ENCODE measurements around the gene TACR1. TPM values are rescaled to one million over a fixed set of nuclear protein-coding genes. Genes with fewer than 3 reads are reported as not detected.
A peak's percentile ranks its signal among the peaks of the same experiment; 100 is the strongest.

Gene TACR1
- total and polyA plus RNA-seq, 2 of the 13 experiments (the other 11 are each of a cell fraction or from before 2014, with no cell fraction given): not detected

GRCh38 chr2:75199428-75200011 lies at the start of gene TACR1 (continued):
- TF ChIP-seq, protein P1, sequence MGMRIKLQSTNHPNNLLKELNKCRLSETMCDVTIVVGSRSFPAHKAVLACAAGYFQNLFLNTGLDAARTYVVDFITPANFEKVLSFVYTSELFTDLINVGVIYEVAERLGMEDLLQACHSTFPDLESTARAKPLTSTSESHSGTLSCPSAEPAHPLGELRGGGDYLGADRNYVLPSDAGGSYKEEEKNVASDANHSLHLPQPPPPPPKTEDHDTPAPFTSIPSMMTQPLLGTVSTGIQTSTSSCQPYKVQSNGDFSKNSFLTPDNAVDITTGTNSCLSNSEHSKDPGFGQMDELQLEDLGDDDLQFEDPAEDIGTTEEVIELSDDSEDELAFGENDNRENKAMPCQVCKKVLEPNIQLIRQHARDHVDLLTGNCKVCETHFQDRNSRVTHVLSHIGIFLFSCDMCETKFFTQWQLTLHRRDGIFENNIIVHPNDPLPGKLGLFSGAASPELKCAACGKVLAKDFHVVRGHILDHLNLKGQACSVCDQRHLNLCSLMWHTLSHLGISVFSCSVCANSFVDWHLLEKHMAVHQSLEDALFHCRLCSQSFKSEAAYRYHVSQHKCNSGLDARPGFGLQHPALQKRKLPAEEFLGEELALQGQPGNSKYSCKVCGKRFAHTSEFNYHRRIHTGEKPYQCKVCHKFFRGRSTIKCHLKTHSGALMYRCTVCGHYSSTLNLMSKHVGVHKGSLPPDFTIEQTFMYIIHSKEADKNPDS (CRISPR knock-in tag; IDR thresholded peaks at IDR 0.05): no peak
- no peak for TF ChIP-seq FOSL2 (CRISPR knock-in tag; IDR thresholded peaks at IDR 0.05)
- TF ChIP-seq MBD4 (IDR thresholded peaks at IDR 0.05; ENCODE audit: borderline replicate concordance, low read length): no peak
- no peak for TF ChIP-seq POLR2AphosphoS5 (IDR thresholded peaks at IDR 0.05; ENCODE audit: low read depth, low read length)
- TF ChIP-seq RFX1 (IDR thresholded peaks at IDR 0.05): no peak
- TF ChIP-seq, protein P2, sequence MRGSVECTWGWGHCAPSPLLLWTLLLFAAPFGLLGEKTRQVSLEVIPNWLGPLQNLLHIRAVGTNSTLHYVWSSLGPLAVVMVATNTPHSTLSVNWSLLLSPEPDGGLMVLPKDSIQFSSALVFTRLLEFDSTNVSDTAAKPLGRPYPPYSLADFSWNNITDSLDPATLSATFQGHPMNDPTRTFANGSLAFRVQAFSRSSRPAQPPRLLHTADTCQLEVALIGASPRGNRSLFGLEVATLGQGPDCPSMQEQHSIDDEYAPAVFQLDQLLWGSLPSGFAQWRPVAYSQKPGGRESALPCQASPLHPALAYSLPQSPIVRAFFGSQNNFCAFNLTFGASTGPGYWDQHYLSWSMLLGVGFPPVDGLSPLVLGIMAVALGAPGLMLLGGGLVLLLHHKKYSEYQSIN (CRISPR knock-in tag; IDR thresholded peaks at IDR 0.05; ENCODE audit: borderline replicate concordance): no peak
- TF ChIP-seq, protein P3, sequence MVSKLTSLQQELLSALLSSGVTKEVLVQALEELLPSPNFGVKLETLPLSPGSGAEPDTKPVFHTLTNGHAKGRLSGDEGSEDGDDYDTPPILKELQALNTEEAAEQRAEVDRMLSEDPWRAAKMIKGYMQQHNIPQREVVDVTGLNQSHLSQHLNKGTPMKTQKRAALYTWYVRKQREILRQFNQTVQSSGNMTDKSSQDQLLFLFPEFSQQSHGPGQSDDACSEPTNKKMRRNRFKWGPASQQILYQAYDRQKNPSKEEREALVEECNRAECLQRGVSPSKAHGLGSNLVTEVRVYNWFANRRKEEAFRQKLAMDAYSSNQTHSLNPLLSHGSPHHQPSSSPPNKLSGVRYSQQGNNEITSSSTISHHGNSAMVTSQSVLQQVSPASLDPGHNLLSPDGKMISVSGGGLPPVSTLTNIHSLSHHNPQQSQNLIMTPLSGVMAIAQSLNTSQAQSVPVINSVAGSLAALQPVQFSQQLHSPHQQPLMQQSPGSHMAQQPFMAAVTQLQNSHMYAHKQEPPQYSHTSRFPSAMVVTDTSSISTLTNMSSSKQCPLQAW (CRISPR knock-in tag; IDR thresholded peaks at IDR 0.05): no peak
- TF ChIP-seq ZNF782 (CRISPR knock-in tag; IDR thresholded peaks at IDR 0.05; ENCODE audit: borderline replicate concordance): no peak
- TF ChIP-seq KMT2A (CRISPR knock-in tag; IDR thresholded peaks at IDR 0.05): 0 out of 2 replicates have a peak, but pooled peaks have one; percentile 9
- TF ChIP-seq SRSF4 (IDR thresholded peaks at IDR 0.05; ENCODE audit: low read depth, low read length, poor library complexity, severe bottlenecking): no peak
- TF ChIP-seq ZNF839 (CRISPR knock-in tag; IDR thresholded peaks at IDR 0.05; ENCODE audit: borderline replicate concordance): no peak
- TF ChIP-seq ZFP36L2 (CRISPR knock-in tag; IDR thresholded peaks at IDR 0.05): no peak
- TF ChIP-seq, protein P4, sequence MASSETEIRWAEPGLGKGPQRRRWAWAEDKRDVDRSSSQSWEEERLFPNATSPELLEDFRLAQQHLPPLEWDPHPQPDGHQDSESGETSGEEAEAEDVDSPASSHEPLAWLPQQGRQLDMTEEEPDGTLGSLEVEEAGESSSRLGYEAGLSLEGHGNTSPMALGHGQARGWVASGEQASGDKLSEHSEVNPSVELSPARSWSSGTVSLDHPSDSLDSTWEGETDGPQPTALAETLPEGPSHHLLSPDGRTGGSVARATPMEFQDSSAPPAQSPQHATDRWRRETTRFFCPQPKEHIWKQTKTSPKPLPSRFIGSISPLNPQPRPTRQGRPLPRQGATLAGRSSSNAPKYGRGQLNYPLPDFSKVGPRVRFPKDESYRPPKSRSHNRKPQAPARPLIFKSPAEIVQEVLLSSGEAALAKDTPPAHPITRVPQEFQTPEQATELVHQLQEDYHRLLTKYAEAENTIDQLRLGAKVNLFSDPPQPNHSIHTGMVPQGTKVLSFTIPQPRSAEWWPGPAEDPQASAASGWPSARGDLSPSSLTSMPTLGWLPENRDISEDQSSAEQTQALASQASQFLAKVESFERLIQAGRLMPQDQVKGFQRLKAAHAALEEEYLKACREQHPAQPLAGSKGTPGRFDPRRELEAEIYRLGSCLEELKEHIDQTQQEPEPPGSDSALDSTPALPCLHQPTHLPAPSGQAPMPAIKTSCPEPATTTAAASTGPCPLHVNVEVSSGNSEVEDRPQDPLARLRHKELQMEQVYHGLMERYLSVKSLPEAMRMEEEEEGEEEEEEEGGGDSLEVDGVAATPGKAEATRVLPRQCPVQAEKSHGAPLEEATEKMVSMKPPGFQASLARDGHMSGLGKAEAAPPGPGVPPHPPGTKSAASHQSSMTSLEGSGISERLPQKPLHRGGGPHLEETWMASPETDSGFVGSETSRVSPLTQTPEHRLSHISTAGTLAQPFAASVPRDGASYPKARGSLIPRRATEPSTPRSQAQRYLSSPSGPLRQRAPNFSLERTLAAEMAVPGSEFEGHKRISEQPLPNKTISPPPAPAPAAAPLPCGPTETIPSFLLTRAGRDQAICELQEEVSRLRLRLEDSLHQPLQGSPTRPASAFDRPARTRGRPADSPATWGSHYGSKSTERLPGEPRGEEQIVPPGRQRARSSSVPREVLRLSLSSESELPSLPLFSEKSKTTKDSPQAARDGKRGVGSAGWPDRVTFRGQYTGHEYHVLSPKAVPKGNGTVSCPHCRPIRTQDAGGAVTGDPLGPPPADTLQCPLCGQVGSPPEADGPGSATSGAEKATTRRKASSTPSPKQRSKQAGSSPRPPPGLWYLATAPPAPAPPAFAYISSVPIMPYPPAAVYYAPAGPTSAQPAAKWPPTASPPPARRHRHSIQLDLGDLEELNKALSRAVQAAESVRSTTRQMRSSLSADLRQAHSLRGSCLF (CRISPR knock-in tag; IDR thresholded peaks at IDR 0.05; ENCODE audit: borderline replicate concordance): no peak
- 0 out of 2 replicates have a peak, but pooled peaks have one; percentile 48 for TF ChIP-seq DR1 (CRISPR knock-in tag; IDR thresholded peaks at IDR 0.05)
- no peak for TF ChIP-seq ZBTB4 (CRISPR knock-in tag; IDR thresholded peaks at IDR 0.05; ENCODE audit: borderline replicate concordance)
- peak; percentile 39 for TF ChIP-seq EZH2 (conservative IDR thresholded peaks at IDR 0.05; ENCODE audit: low read depth, low read length)
